ENCODE data around the gene PHACTR1. TPM values are rescaled to one million over a fixed set of nuclear protein-coding genes. Genes with fewer than 3 reads are reported as not detected.

Gene PHACTR1
- polyA plus RNA-seq, 3 donors, result 6.1 to 26.9 (median 7.6) TPM

DNA sequence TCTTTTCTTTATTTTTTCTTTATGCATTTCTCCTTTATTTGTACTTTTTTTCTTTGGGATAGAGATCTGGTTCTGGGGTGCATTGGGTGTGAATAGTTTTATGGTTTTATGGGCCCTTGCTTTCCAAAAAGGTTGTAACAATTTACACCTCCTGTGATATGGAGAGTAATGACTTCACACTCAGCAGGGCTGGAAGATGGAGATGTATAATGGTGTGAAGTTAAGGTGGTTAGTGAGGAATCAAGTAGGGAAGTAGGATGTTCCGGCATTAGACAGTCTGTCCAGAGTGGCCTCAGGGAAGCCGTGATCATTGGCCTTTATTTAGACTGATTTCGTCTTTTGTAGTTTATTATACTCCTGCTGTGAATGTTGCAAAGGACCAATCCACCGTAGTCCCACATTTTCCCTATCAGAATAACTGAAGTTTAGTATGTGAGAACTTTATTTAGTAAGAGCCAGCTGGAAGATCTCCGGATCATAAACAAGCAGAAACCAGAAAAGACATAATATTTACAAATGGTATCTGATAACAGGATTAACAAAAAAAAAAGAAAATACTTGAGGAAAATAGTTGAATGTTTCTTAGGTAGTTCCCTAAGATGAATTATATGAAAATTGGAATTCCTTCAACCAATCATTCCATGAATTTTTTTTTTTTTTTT, 356.2 kb downstream of the PHACTR1 start:
- H3K9me3 Mint-ChIP-seq, result peaks cover 0 to 4% (median 0%) of the 10 kb centered on the region in 7 donors
- no peak overlapping the region for H3K4me3 ChIP-seq (replicated peaks in 1 of 3; ENCODE audit: low read depth in 2 of 3, low read length in 3 of 3)
- TF ChIP-seq CTCF (IDR thresholded peaks at IDR 0.05), result no peak
- H3K9ac ChIP-seq (ENCODE audit: insufficient read depth, low read length, poor library complexity, severe bottlenecking), result no peak overlapping the region
- H3K36me3 Mint-ChIP-seq, result no peaks in the 10 kb centered on the region
- intact Hi-C loops (cut with micrococcal nuclease), result no loop called here
- H3K4me2 ChIP-seq (replicated peaks; ENCODE audit: extremely low read depth, low read length, poor library complexity, severe bottlenecking), result no peak overlapping the region
- no peaks in the 10 kb centered on the region for H4K20me1 ChIP-seq (ENCODE audit: insufficient read depth, low read length)
- no peaks in the 10 kb centered on the region for H3K9me3 ChIP-seq (replicated peaks in 1 of 2; ENCODE audit: control insufficient read depth in 1 of 2, insufficient read depth in 1 of 2, low read length in 2 of 2)
- no CpG with 5 or more reads among the region's 5 CpGs for WGBS (ENCODE audit: insufficient coverage)
- H3K27me3 ChIP-seq (ENCODE audit: control insufficient read depth in 2 of 2, insufficient read depth in 2 of 2, low read length in 2 of 2), result no peaks in the 10 kb centered on the region
- H3K27ac ChIP-seq (ENCODE audit: low read depth in 1 of 2, low read length in 2 of 2), result no peak overlapping the region
- H3K27ac Mint-ChIP-seq, result no peak overlapping the region
- DNase-seq, result no peak
- H3K4me1 ChIP-seq (ENCODE audit: control insufficient read depth in 1 of 2, insufficient read depth in 2 of 2, low read length in 2 of 2), result peaks cover 7 to 11% of the 10 kb centered on the region in 2 donors
- no peak overlapping the region for H2AFZ ChIP-seq (ENCODE audit: insufficient read depth, low read depth, low read length, poor library complexity, severe bottlenecking)
- H3K4me1 Mint-ChIP-seq, result peaks cover 20% of the 10 kb centered on the region
- no peak overlapping the region for H3K4me3 Mint-ChIP-seq
- no peaks in the 10 kb centered on the region for H3K79me2 ChIP-seq (ENCODE audit: insufficient read depth, low read length)
- no peaks in the 10 kb centered on the region for H3K36me3 ChIP-seq (replicated peaks in 1 of 2; ENCODE audit: control insufficient read depth in 1 of 2, insufficient read depth in 2 of 2, low read length in 2 of 2)
- no peaks in the 10 kb centered on the region for H3K27me3 Mint-ChIP-seq (ENCODE audit: low read depth in 3 of 3)

GRCh38 chr6:13074415-13075140, 358.0 kb downstream of the PHACTR1 start:
- no peaks in the 10 kb centered on the region for H3K36me3 Mint-ChIP-seq
- H3K27me3 Mint-ChIP-seq (ENCODE audit: low read depth in 3 of 3), result no peaks in the 10 kb centered on the region
- no peak overlapping the region for H2AFZ ChIP-seq (ENCODE audit: insufficient read depth, low read depth, low read length, poor library complexity, severe bottlenecking)
- no peaks in the 10 kb centered on the region for H3K4me1 ChIP-seq (ENCODE audit: control insufficient read depth in 1 of 2, insufficient read depth in 2 of 2, low read length in 2 of 2)
- no peak overlapping the region for H3K4me3 Mint-ChIP-seq
- no peak overlapping the region for H3K9ac ChIP-seq (ENCODE audit: insufficient read depth, low read length, poor library complexity, severe bottlenecking)
- no peaks in the 10 kb centered on the region for H3K79me2 ChIP-seq (ENCODE audit: insufficient read depth, low read length)
- intact Hi-C loops (cut with micrococcal nuclease), result no loop called here
- no peak for TF ChIP-seq CTCF (IDR thresholded peaks at IDR 0.05)
- no peak overlapping the region for H3K4me3 ChIP-seq (replicated peaks in 1 of 3; ENCODE audit: low read depth in 2 of 3, low read length in 3 of 3)
- peaks cover 9% of the 10 kb centered on the region for H3K4me1 Mint-ChIP-seq
- no peaks in the 10 kb centered on the region for H3K27me3 ChIP-seq (ENCODE audit: control insufficient read depth in 2 of 2, insufficient read depth in 2 of 2, low read length in 2 of 2)
- no peaks in the 10 kb centered on the region for H3K36me3 ChIP-seq (replicated peaks in 1 of 2; ENCODE audit: control insufficient read depth in 1 of 2, insufficient read depth in 2 of 2, low read length in 2 of 2)
- DNase-seq, result no peak
- H4K20me1 ChIP-seq (ENCODE audit: insufficient read depth, low read length), result no peaks in the 10 kb centered on the region
- H3K4me2 ChIP-seq (replicated peaks; ENCODE audit: extremely low read depth, low read length, poor library complexity, severe bottlenecking), result no peak overlapping the region
- H3K9me3 ChIP-seq (replicated peaks in 1 of 2; ENCODE audit: control insufficient read depth in 1 of 2, insufficient read depth in 1 of 2, low read length in 2 of 2), result no peaks in the 10 kb centered on the region
- H3K27ac ChIP-seq (ENCODE audit: low read depth in 1 of 2, low read length in 2 of 2), result no peak overlapping the region
- H3K9me3 Mint-ChIP-seq, result peaks cover 0 to 4% (median 0%) of the 10 kb centered on the region in 7 donors
- H3K27ac Mint-ChIP-seq, result no peak overlapping the region
- WGBS (ENCODE audit: insufficient coverage), result no CpG with 5 or more reads among the region's 3 CpGs

Measured in CD14-positive monocyte (primary cell).